Measurements from ENCODE around the gene ARPC5L.

DNA sequence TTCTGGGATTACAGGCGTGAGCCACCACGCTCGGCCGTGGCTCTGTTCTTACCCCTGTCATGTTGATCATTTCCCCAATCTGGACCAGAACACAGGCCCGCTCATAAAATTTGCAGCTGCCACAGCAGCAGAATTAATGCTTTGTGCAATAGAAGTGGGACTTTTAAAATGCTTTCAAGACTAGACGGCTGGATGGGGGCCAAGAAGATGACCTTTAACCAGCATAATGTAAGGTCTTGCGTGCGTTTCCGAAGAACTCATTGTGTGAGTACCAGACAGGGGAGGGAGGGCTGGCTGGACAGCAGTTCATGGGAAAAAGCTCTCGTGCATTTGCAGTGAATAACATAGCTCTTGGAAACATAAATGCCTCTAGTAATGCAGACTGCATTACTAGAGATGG is 12.1 kb upstream of the ARPC5L start:
- TF ChIP-seq, protein P1, sequence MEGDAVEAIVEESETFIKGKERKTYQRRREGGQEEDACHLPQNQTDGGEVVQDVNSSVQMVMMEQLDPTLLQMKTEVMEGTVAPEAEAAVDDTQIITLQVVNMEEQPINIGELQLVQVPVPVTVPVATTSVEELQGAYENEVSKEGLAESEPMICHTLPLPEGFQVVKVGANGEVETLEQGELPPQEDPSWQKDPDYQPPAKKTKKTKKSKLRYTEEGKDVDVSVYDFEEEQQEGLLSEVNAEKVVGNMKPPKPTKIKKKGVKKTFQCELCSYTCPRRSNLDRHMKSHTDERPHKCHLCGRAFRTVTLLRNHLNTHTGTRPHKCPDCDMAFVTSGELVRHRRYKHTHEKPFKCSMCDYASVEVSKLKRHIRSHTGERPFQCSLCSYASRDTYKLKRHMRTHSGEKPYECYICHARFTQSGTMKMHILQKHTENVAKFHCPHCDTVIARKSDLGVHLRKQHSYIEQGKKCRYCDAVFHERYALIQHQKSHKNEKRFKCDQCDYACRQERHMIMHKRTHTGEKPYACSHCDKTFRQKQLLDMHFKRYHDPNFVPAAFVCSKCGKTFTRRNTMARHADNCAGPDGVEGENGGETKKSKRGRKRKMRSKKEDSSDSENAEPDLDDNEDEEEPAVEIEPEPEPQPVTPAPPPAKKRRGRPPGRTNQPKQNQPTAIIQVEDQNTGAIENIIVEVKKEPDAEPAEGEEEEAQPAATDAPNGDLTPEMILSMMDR (IDR thresholded peaks at IDR 0.05; ENCODE audit: poor library complexity): no peak
- TF ChIP-seq EZH2 (IDR thresholded peaks at IDR 0.05; ENCODE audit: borderline replicate concordance): no peak
